Measurements from ENCODE around the gene ITGAE.
"Not testable (repeated sequence)": the region's sequence is repeated elsewhere in the genome, so short reads cannot be mapped to it uniquely, and the experiment has no call there.

ITGAE gene

GRCh38 chr17:3794152-3794551 lies 6.8 kb downstream of the ITGAE start:
- DNase-seq: not testable (repeated sequence)

GRCh38 chr17:3793258-3793657 lies 7.7 kb downstream of the ITGAE start:
- DNase-seq: not testable (repeated sequence)

GRCh38 chr17:3792481-3792880 lies 8.5 kb downstream of the ITGAE start:
- DNase-seq: no peak

- peak; percentile 51 for DNase-seq
Observed at GRCh38 chr17:3788200-3788599, 12.8 kb downstream of the ITGAE start.

GRCh38 chr17:3785323-3785722 lies 15.7 kb downstream of the ITGAE start:
- not testable (repeated sequence) for DNase-seq

- no peak for DNase-seq
Observed at GRCh38 chr17:3782751-3783150, 18.2 kb downstream of the ITGAE start.

GRCh38 chr17:3780986-3781385 lies 20.0 kb downstream of the ITGAE start:
- DNase-seq: no peak

GRCh38 chr17:3777366-3778120 lies 23.4 kb downstream of the ITGAE start:
- DNase-seq: no peak

GRCh38 chr17:3773966-3774365 lies 27.0 kb downstream of the ITGAE start:
- DNase-seq: no peak

GRCh38 chr17:3773511-3773910 lies 27.5 kb downstream of the ITGAE start:
- DNase-seq: no peak

GRCh38 chr17:3772764-3773163 lies 28.2 kb downstream of the ITGAE start:
- DNase-seq: no peak

GRCh38 chr17:3771140-3771539 lies 29.8 kb downstream of the ITGAE start:
- DNase-seq: no peak

- peak; percentile 43 for DNase-seq
Observed at GRCh38 chr17:3770466-3770865, 30.5 kb downstream of the ITGAE start.

- DNase-seq: no peak
Observed at GRCh38 chr17:3768769-3769168, 32.2 kb downstream of the ITGAE start.

GRCh38 chr17:3768341-3768740 lies 32.6 kb downstream of the ITGAE start:
- no peak for DNase-seq

GRCh38 chr17:3766779-3767178 lies 34.2 kb downstream of the ITGAE start:
- peak; percentile 45 for DNase-seq

- no peak for DNase-seq
Observed at GRCh38 chr17:3765981-3766380, 35.0 kb downstream of the ITGAE start.

- no peak for DNase-seq
Observed at GRCh38 chr17:3763777-3764170, 37.2 kb downstream of the ITGAE start.

- DNase-seq: peak; percentile 43
Observed at GRCh38 chr17:3762922-3763776, 37.8 kb downstream of the ITGAE start.

GRCh38 chr17:3761918-3762380 lies 39.0 kb downstream of the ITGAE start:
- no peak for DNase-seq

- DNase-seq: no peak
Observed at GRCh38 chr17:3761036-3761917, 39.7 kb downstream of the ITGAE start.

GRCh38 chr17:3759597-3760216 lies 41.3 kb downstream of the ITGAE start:
- DNase-seq: no peak

Measured in CD4-positive, alpha-beta T cell treated with Interleukin-6 for 4 hours (primary cell).